Activated T-helper 17 cell treated with anti-CD3 and anti-CD28 coated beads, Interleukin-2, amount 50 U/mL, for 72 hours (primary cell): Measurements from ENCODE around the gene C20orf141. TPM values are rescaled to one million over a fixed set of nuclear protein-coding genes. Genes with fewer than 3 reads are reported as not detected.

ENCODE experiments used
- ATAC-seq: fragments of 150-1000 bp; cut with Tn5 transposase; replicated peaks from 2 replicates; pipeline ENCODE4 v1.10.0; 2021; ENCODE audit warnings: mild to moderate bottlenecking, moderate library complexity
- H3K27ac Mint-ChIP-seq: one replicate; pipeline ENCODE4 v1.8.0; 2022; ENCODE audit warnings: mixed read lengths
- H3K27me3 Mint-ChIP-seq: one replicate; pipeline ENCODE4 v1.8.0; 2022; ENCODE audit warnings: mixed read lengths
- H3K36me3 Mint-ChIP-seq: one replicate; pipeline ENCODE4 v1.8.0; 2022; ENCODE audit warnings: low read depth, mild to moderate bottlenecking, mixed read lengths
- H3K4me1 Mint-ChIP-seq: one replicate; pipeline ENCODE4 v1.8.0; 2022; ENCODE audit warnings: mixed read lengths
- H3K4me3 Mint-ChIP-seq: one replicate; pipeline ENCODE4 v1.8.0; 2022; ENCODE audit warnings: mild to moderate bottlenecking, mixed read lengths
- H3K9me3 Mint-ChIP-seq: one replicate; pipeline ENCODE4 v1.8.0; 2022; ENCODE audit warnings: mixed read lengths
- total RNA-seq, 2 donors: library from RNA; stranded (reverse); gene quantifications; one replicate each; pipeline ENCODE4 v1.2.3, GENCODE V29; 2022

The C20orf141 gene
- total RNA-seq, 2 donors from 2014 or later, result not detected

- peak; percentile 47 for ATAC-seq
- Mint-ChIP-seq H3K4me3 (peak overlapping the region; percentile 92), H3K4me1 (peaks cover 29% of the 10 kb centered on the region), H3K27me3 (no peaks in the 10 kb centered on the region), H3K9me3 (peaks cover 4% of the 10 kb centered on the region), H3K27ac (peak overlapping the region; percentile 94), H3K36me3 (peaks cover 7% of the 10 kb centered on the region)
Observed at GRCh38 chr20:2840967-2841531, 26.3 kb downstream of the C20orf141 start.

GRCh38 chr20:2845607-2846006 is 30.8 kb downstream of the C20orf141 start:
- Mint-ChIP-seq H3K4me3 (no peak overlapping the region), H3K27ac (no peak overlapping the region), H3K9me3 (no peaks in the 10 kb centered on the region), H3K4me1 (peaks cover 23% of the 10 kb centered on the region), H3K36me3 (no peaks in the 10 kb centered on the region), H3K27me3 (no peaks in the 10 kb centered on the region)
- ATAC-seq, result no peak

GRCh38 chr20:2846698-2847097 is 31.9 kb downstream of the C20orf141 start:
- H3K4me1 Mint-ChIP-seq, result peaks cover 19% of the 10 kb centered on the region
- ATAC-seq, result no peak
- no peak overlapping the region for H3K27ac Mint-ChIP-seq
- no peak overlapping the region for H3K4me3 Mint-ChIP-seq
- H3K27me3 Mint-ChIP-seq, result no peaks in the 10 kb centered on the region
- H3K36me3 Mint-ChIP-seq, result no peaks in the 10 kb centered on the region
- no peaks in the 10 kb centered on the region for H3K9me3 Mint-ChIP-seq

- Mint-ChIP-seq H3K27ac (no peak overlapping the region), H3K9me3 (no peaks in the 10 kb centered on the region), H3K4me3 (no peak overlapping the region), H3K36me3 (no peaks in the 10 kb centered on the region), H3K4me1 (peaks cover 19% of the 10 kb centered on the region), H3K27me3 (no peaks in the 10 kb centered on the region)
- no peak for ATAC-seq
Observed at GRCh38 chr20:2847802-2848201, 33.0 kb downstream of the C20orf141 start.

- no peaks in the 10 kb centered on the region for H3K36me3 Mint-ChIP-seq
- H3K27ac Mint-ChIP-seq, result no peak overlapping the region
- no peaks in the 10 kb centered on the region for H3K27me3 Mint-ChIP-seq
- peaks cover 8% of the 10 kb centered on the region for H3K4me1 Mint-ChIP-seq
- no peaks in the 10 kb centered on the region for H3K9me3 Mint-ChIP-seq
- no peak overlapping the region for H3K4me3 Mint-ChIP-seq
- ATAC-seq, result peak; percentile 60
Observed at GRCh38 chr20:2849529-2849928, 34.7 kb downstream of the C20orf141 start.

GRCh38 chr20:2851086-2851485 is 36.3 kb downstream of the C20orf141 start:
- no peak for ATAC-seq
- no peaks in the 10 kb centered on the region for H3K9me3 Mint-ChIP-seq
- H3K36me3 Mint-ChIP-seq, result no peaks in the 10 kb centered on the region
- no peak overlapping the region for H3K4me3 Mint-ChIP-seq
- H3K27me3 Mint-ChIP-seq, result no peaks in the 10 kb centered on the region
- no peaks in the 10 kb centered on the region for H3K4me1 Mint-ChIP-seq
- no peak overlapping the region for H3K27ac Mint-ChIP-seq

- Mint-ChIP-seq H3K27ac (no peak overlapping the region), H3K9me3 (no peaks in the 10 kb centered on the region), H3K4me3 (no peak overlapping the region), H3K4me1 (no peaks in the 10 kb centered on the region), H3K36me3 (peaks cover 12% of the 10 kb centered on the region), H3K27me3 (no peaks in the 10 kb centered on the region)
- ATAC-seq, result no peak
Observed at GRCh38 chr20:2858591-2858990, 43.8 kb downstream of the C20orf141 start.

- no peaks in the 10 kb centered on the region for H3K9me3 Mint-ChIP-seq
- no peak overlapping the region for H3K27ac Mint-ChIP-seq
- no peak overlapping the region for H3K4me3 Mint-ChIP-seq
- H3K27me3 Mint-ChIP-seq, result no peaks in the 10 kb centered on the region
- ATAC-seq, result no peak
- peaks cover 18% of the 10 kb centered on the region for H3K36me3 Mint-ChIP-seq
- H3K4me1 Mint-ChIP-seq, result no peaks in the 10 kb centered on the region
Observed at GRCh38 chr20:2859330-2860121, 44.7 kb downstream of the C20orf141 start.

GRCh38 chr20:2864626-2865025 is 49.8 kb downstream of the C20orf141 start:
- H3K4me3 Mint-ChIP-seq, result no peak overlapping the region
- H3K27ac Mint-ChIP-seq, result no peak overlapping the region
- H3K4me1 Mint-ChIP-seq, result peaks cover 4% of the 10 kb centered on the region
- H3K27me3 Mint-ChIP-seq, result no peaks in the 10 kb centered on the region
- H3K9me3 Mint-ChIP-seq, result no peaks in the 10 kb centered on the region
- no peak for ATAC-seq
- H3K36me3 Mint-ChIP-seq, result peaks cover 26% of the 10 kb centered on the region

- no peaks in the 10 kb centered on the region for H3K27me3 Mint-ChIP-seq
- H3K4me3 Mint-ChIP-seq, result no peak overlapping the region
- peaks cover 26% of the 10 kb centered on the region for H3K36me3 Mint-ChIP-seq
- H3K9me3 Mint-ChIP-seq, result no peaks in the 10 kb centered on the region
- ATAC-seq, result no peak
- H3K4me1 Mint-ChIP-seq, result peaks cover 4% of the 10 kb centered on the region
- H3K27ac Mint-ChIP-seq, result peak overlapping the region; percentile 58
Observed at GRCh38 chr20:2865101-2865500, 50.3 kb downstream of the C20orf141 start.

Other genes starting within 250 kb of the C20orf141 start
- gene NOP56, start 162.4 kb upstream of the C20orf141 start, total RNA-seq, result 100 to 1,000 TPM; 261 to 583 TPM
- 100 to 1,000 TPM in 1 of 2 donors, 10 to 100 TPM in 1; 85.7 to 123 TPM for gene IDH3B, start 150.8 kb upstream of the C20orf141 start, total RNA-seq
- 1 to 10 TPM; 3.6 to 4.9 TPM for gene EBF4, start 122.2 kb upstream of the C20orf141 start, total RNA-seq
- gene CPXM1, start 14.4 kb upstream of the C20orf141 start, total RNA-seq, result under 1 TPM; 0.63 to 0.69 TPM
- not detected for gene TMEM239, start 1.4 kb downstream of the C20orf141 start, total RNA-seq
- gene PCED1A, start 25.7 kb downstream of the C20orf141 start, total RNA-seq, result 10 to 100 TPM; 15.0 to 38.5 TPM
- 10 to 100 TPM; 37.2 to 45.4 TPM for gene VPS16, start 25.8 kb downstream of the C20orf141 start, total RNA-seq
- 10 to 100 TPM; 40.0 to 46.5 TPM for gene PTPRA, start 58.5 kb downstream of the C20orf141 start, total RNA-seq
- 10 to 100 TPM in 1 of 2 donors, under 1 TPM in 1; 0.61 to 13.7 TPM for gene GNRH2, start 228.6 kb downstream of the C20orf141 start, total RNA-seq
- gene MRPS26, start 231.1 kb downstream of the C20orf141 start, total RNA-seq, result 10 to 100 TPM; 52.9 to 66.4 TPM